RWPE1 (cell line): Measurements from ENCODE around the gene MSH3.

ENCODE experiments used
- CTCF ChIA-PET: fragments of 350-600 bp; sonication (Branson Sonifier 250); formaldehyde crosslinking; extraction: SDS; loops from one replicate; lab custom pipeline; 2021; lab: Yijun Ruan, JAX
- POLR2A ChIA-PET: fragments of 400-600 bp; formaldehyde crosslinking; extraction: SDS; loops from one replicate; lab custom pipeline; 2020; ENCODE audit warnings: antibody characterized with exemption; ENCODE audit not compliant: low non-redundant PET; lab: Yijun Ruan, JAX
- DNase-seq: peaks from one replicate; pipeline ENCODE4 v3.0.0; 2012; ENCODE audit warnings: low spot score
- H3K27ac ChIP-seq: fragments of 450-650 bp; 2 replicates; pipeline ENCODE4 v1.5.1; 2017
- CTCF ChIP-seq: fragments of 450-650 bp; conservative IDR thresholded peaks from 2 replicates; pipeline ENCODE4 v1.5.1; 2017; ENCODE audit warnings: low read depth, mild to moderate bottlenecking

The MSH3 gene

GRCh38 chr5:80629281-80629680 is 25.2 kb upstream of the MSH3 start:
- no peak overlapping the region for H3K27ac ChIP-seq
- POLR2A ChIA-PET: no interaction called here

GRCh38 chr5:80631278-80632259 is 22.9 kb upstream of the MSH3 start:
- DNase-seq: no peak
- no peak overlapping the region for H3K27ac ChIP-seq
- ChIA-PET CTCF (no interaction called here), POLR2A (no interaction called here)
- no peak for TF ChIP-seq CTCF

More at GRCh38 chr5:80629281-80629680, 25.2 kb upstream of the MSH3 start:
- TF ChIP-seq CTCF: no peak
- no peak for DNase-seq
- CTCF ChIA-PET: interaction anchor here (0.7 kb wide), 2 partner anchors 37 to 56 kb away, joined by 3 to 4 read pairs; no protein-coding TSS in a partner anchor

GRCh38 chr5:80632700-80633099 is 21.8 kb upstream of the MSH3 start:
- ChIA-PET CTCF (no interaction called here), POLR2A (no interaction called here)
- H3K27ac ChIP-seq: no peak overlapping the region
- no peak for TF ChIP-seq CTCF
- no peak for DNase-seq

GRCh38 chr5:80634193-80634592 is 20.3 kb upstream of the MSH3 start:
- CTCF ChIA-PET: no interaction called here

GRCh38 chr5:80641353-80641752 is 13.1 kb upstream of the MSH3 start:
- no peak for DNase-seq
- ChIA-PET CTCF (interaction anchor here (0.6 kb wide), 1 partner anchor 232 kb away, joined by 3 read pairs; no protein-coding TSS in a partner anchor), POLR2A (interaction anchor here (0.6 kb wide), 2 partner anchors 43 to 146 kb away, joined by 4 read pairs; no protein-coding TSS in a partner anchor)
- H3K27ac ChIP-seq: no peak overlapping the region
- TF ChIP-seq CTCF: no peak

More at GRCh38 chr5:80634193-80634592, 20.3 kb upstream of the MSH3 start:
- POLR2A ChIA-PET: no interaction called here
- H3K27ac ChIP-seq: no peak overlapping the region
- TF ChIP-seq CTCF: no peak
- no peak for DNase-seq

GRCh38 chr5:80644900-80645299 is 9.6 kb upstream of the MSH3 start:
- TF ChIP-seq CTCF: no peak
- DNase-seq: no peak
- H3K27ac ChIP-seq: no peak overlapping the region
- CTCF ChIA-PET: interaction anchor here (0.7 kb wide), 1 partner anchor 179 kb away, joined by 3 read pairs; no protein-coding TSS in a partner anchor
- POLR2A ChIA-PET: no interaction called here
